H7 (cell line): Measurements from ENCODE around the gene ENOSF1. TPM values are rescaled to one million over a fixed set of nuclear protein-coding genes. Genes with fewer than 3 reads are reported as not detected.

Experiments
- total RNA-seq: library from RNA; depleted of rRNA; stranded (reverse); fragments of >200 nt; shearing (Covaris generic); gene quantifications from 2 replicates; pipeline ENCODE4 v1.2.3, GENCODE V29; 2014; rRNA removed

Gene ENOSF1
- total RNA-seq, 1 experiment from 2014 or later: 15.4 TPM

Other genes starting within 250 kb of the ENOSF1 start
- gene COLEC12, start 211.9 kb downstream of the ENOSF1 start, total RNA-seq: 1.9 and 8.9 TPM in 2 replicates
- not detected in 2 replicates for gene CETN1, start 132.2 kb downstream of the ENOSF1 start, total RNA-seq
- gene CLUL1, start 115.6 kb downstream of the ENOSF1 start, total RNA-seq: 0.44 TPM in 1 of 2 replicates, not detected in the other
- 30.2 and 44.8 TPM in 2 replicates for gene TYMS, start 55.0 kb downstream of the ENOSF1 start, total RNA-seq
- 69.4 and 101 TPM in 2 replicates for gene YES1, start 99.6 kb upstream of the ENOSF1 start, total RNA-seq
- gene ADCYAP1, start 192.2 kb upstream of the ENOSF1 start, total RNA-seq: not detected in 2 replicates